RWPE2 (cell line): ENCODE measurements around the gene SLC37A3.

Source experiments
- ATAC-seq: fragments of 200-7000 bp; cut with Tn5 transposase; 3 replicates; pipeline ENCODE4 v1.9.1; 2021; ENCODE audit warnings: low read depth
- DNase-seq: peaks from one replicate; pipeline ENCODE4 v3.0.0-alpha.2; 2020; ENCODE audit warnings: low spot score
- H3K27ac ChIP-seq: fragments of 450-650 bp; 2 replicates; pipeline ENCODE4 v1.5.1; 2017; ENCODE audit warnings: mild to moderate bottlenecking; ENCODE audit not compliant: poor library complexity, severe bottlenecking
- H3K27me3 ChIP-seq: fragments of 250-450 bp; sonication (Bioruptor Pico); 2 replicates; pipeline ENCODE4 v1.5.1; 2021; ENCODE audit warnings: mild to moderate bottlenecking, moderate library complexity; ENCODE audit not compliant: insufficient read depth, poor library complexity, severe bottlenecking
- H3K36me3 ChIP-seq: fragments of 250-450 bp; sonication (Bioruptor Pico); 2 replicates; pipeline ENCODE4 v1.5.1; 2020; ENCODE audit warnings: low read depth, mild to moderate bottlenecking, moderate library complexity
- H3K4me1 ChIP-seq: fragments of 250-450 bp; sonication (Bioruptor Pico); 2 replicates; pipeline ENCODE4 v1.5.1; 2021; ENCODE audit warnings: mild to moderate bottlenecking, moderate library complexity; ENCODE audit not compliant: insufficient read depth, poor library complexity, severe bottlenecking
- H3K4me3 ChIP-seq: fragments of 250-450 bp; sonication (Bioruptor Pico); 2 replicates; pipeline ENCODE4 v1.5.1; 2021; ENCODE audit warnings: mild to moderate bottlenecking, moderate library complexity; ENCODE audit not compliant: severe bottlenecking
- H3K9me3 ChIP-seq: fragments of 250-450 bp; sonication (Bioruptor Pico); 2 replicates; pipeline ENCODE4 v1.5.1; 2021; ENCODE audit warnings: mild to moderate bottlenecking, moderate library complexity; ENCODE audit not compliant: severe bottlenecking
- TF ChIP-seq, protein P1 (sequence below): fragments of 450-650 bp; IDR thresholded peaks from one replicate; pipeline ENCODE4 v1.5.1; 2017; ENCODE audit warnings: mild to moderate bottlenecking, moderate library complexity; ENCODE audit not compliant: poor library complexity, severe bottlenecking

Gene SLC37A3

GRCh38 chr7:140298213-140298612 lies 100.1 kb downstream of the SLC37A3 start:
- Histone ChIP-seq H3K27ac (no peak overlapping the region), H3K36me3 (no peaks in the 10 kb centered on the region), H3K4me1 (no peaks in the 10 kb centered on the region), H3K9me3 (no peaks in the 10 kb centered on the region), H3K27me3 (no peaks in the 10 kb centered on the region), H3K4me3 (no peak overlapping the region)
- DNase-seq (no peak), ATAC-seq (no peak)
- TF ChIP-seq, protein P1, sequence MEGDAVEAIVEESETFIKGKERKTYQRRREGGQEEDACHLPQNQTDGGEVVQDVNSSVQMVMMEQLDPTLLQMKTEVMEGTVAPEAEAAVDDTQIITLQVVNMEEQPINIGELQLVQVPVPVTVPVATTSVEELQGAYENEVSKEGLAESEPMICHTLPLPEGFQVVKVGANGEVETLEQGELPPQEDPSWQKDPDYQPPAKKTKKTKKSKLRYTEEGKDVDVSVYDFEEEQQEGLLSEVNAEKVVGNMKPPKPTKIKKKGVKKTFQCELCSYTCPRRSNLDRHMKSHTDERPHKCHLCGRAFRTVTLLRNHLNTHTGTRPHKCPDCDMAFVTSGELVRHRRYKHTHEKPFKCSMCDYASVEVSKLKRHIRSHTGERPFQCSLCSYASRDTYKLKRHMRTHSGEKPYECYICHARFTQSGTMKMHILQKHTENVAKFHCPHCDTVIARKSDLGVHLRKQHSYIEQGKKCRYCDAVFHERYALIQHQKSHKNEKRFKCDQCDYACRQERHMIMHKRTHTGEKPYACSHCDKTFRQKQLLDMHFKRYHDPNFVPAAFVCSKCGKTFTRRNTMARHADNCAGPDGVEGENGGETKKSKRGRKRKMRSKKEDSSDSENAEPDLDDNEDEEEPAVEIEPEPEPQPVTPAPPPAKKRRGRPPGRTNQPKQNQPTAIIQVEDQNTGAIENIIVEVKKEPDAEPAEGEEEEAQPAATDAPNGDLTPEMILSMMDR: no peak

DNA sequence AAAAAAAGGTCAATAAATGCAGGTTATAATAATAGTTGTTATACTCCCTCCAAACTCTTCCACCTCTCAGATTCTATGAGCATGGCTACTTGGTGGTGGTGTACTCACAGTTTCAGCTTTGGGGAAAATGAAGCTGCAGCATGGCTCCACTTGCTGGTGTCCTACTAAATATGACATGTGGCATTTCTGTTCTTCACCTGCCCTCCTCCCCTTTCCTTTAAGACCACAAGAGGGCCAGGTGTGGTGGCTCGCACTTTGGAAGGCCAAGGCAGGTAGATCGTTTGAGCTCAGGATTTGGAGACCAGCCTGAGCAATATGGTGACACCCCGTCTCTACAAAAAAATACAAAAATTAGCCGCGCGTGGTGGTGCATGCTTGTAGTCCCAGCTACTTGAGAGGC lies 101.1 kb downstream of the SLC37A3 start:
- H3K4me1 ChIP-seq: no peaks in the 10 kb centered on the region
- no peaks in the 10 kb centered on the region for H3K9me3 ChIP-seq
- no peak for DNase-seq
- no peaks in the 10 kb centered on the region for H3K27me3 ChIP-seq
- ATAC-seq: no peak
- no peak overlapping the region for H3K4me3 ChIP-seq
- TF ChIP-seq, protein P1: no peak
- H3K36me3 ChIP-seq: no peaks in the 10 kb centered on the region
- no peak overlapping the region for H3K27ac ChIP-seq

DNA sequence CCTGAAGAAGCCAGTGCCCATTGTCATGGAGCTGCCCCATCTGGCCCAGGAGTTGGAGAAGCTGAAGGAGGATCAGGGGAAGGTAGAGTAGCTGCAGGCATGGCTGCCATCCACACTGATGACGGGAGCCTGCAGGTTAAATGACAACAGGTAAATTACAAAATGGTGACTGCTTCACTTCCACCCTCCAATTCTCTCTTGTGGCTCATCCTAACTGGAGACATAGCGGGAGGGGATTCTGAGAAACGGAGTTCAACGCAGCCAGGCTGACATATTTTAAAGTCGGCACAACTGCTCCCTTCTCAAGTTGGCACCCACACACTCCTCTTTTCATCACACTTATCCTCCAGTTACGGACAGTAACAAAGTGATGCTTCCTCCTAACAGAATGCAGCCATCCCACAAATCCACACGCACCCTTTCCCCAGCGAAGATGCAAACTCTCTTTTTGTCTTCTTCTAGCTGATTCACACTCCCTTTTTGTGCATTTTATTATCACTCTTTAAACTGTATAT lies 103.0 kb downstream of the SLC37A3 start:
- Histone ChIP-seq H3K27me3 (no peaks in the 10 kb centered on the region), H3K4me1 (no peaks in the 10 kb centered on the region), H3K9me3 (no peaks in the 10 kb centered on the region), H3K27ac (no peak overlapping the region), H3K36me3 (no peaks in the 10 kb centered on the region), H3K4me3 (no peak overlapping the region)
- TF ChIP-seq, protein P1: no peak
- DNase-seq (no peak), ATAC-seq (no peak)

DNA sequence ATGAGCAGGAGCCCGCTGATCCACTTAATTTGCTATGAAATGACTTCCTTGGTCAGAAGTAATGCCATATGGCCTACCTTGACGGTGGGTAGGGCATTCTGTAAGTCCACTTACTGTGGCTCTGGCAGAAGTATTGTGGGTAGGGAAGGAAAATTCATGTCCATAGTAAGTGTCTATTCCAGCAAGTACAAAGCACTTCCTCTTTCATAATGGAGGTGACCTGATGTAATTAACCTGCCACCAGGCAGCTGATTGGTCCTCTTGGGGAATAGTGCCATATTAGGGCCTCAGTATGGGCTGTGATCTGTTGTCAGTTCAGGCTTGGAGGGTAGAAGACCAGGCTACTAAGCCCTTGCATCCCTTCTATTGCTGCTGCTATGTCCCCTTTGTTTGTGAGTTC lies 103.9 kb downstream of the SLC37A3 start:
- Histone ChIP-seq H3K36me3 (no peaks in the 10 kb centered on the region), H3K4me3 (no peak overlapping the region), H3K9me3 (no peaks in the 10 kb centered on the region), H3K4me1 (no peaks in the 10 kb centered on the region), H3K27me3 (no peaks in the 10 kb centered on the region), H3K27ac (no peak overlapping the region)
- no peak for DNase-seq
- TF ChIP-seq, protein P1: no peak
- ATAC-seq: no peak

- Histone ChIP-seq H3K27ac (no peak overlapping the region), H3K36me3 (no peaks in the 10 kb centered on the region), H3K4me3 (no peak overlapping the region), H3K4me1 (no peaks in the 10 kb centered on the region), H3K9me3 (no peaks in the 10 kb centered on the region), H3K27me3 (no peaks in the 10 kb centered on the region)
- DNase-seq (no peak), ATAC-seq (no peak)
- TF ChIP-seq, protein P1: no peak
These were observed 105.9 kb downstream of the SLC37A3 start for GRCh38 chr7:140292438-140292837.
